HG03354 (cell line): ENCODE data around the gene PAQR4.

ENCODE experiments used
- ATAC-seq: cut with Tn5 transposase; IDR thresholded peaks from one replicate; pipeline ENCODE4 v1.9.1; 2021; ENCODE audit warnings: mild to moderate bottlenecking; ENCODE audit not compliant: unreplicated experiment, poor library complexity, severe bottlenecking

PAQR4 gene

DNA sequence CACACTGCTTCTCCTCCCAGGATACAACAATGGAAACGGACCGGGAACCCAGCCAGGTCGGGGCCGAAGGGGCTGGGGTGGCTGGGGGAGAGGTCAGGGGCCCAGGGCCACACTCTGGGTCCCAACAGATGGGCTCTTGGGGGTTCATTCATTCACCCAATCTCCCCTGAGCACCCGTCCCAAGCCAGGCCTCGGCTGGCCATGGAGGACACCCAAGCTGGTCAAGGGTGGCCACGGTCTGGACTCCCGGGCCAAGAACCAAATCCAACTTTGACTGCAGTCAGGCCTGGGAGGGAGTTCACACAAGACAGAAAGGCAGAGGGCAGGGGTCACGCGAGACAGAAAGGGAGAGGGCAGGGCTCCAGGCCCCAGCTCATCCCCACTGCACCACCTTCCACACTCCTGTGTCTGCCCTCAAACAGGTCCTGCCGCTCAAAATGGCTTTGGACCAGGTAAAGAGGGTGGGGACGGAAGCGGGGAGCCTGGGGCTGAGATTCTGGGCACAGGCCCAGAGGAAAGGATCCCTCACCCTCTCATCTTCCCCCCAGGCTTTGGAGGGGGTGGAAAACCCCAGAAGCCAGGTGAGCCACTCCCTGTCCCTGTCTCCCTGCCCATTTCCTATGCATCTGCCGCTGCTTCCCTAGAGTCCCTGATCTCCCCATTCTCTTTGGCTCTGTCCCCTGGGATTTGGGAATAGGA is 23.4 kb downstream of the PAQR4 start:
- ATAC-seq: no peak

DNA sequence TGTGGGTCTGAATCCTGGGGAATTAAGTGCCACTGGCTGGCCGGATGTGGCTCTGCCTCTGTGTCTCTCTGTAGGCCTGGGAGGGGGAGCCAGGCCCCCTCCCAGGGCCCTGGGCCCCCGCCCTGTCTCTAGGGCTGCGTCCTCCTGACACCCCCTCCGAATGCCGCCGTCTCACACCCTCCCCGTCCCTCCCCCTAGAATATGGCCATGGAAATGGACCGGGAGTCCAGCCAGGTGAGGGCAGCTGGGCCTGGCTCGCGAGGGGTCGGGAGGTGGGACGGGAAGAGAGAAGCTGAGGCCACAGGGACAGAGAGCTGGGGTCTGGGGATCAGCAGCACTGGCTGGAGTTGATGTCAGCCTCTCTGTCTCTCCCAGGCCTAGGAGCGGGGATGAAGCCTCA is 27.1 kb downstream of the PAQR4 start:
- no peak for ATAC-seq

DNA sequence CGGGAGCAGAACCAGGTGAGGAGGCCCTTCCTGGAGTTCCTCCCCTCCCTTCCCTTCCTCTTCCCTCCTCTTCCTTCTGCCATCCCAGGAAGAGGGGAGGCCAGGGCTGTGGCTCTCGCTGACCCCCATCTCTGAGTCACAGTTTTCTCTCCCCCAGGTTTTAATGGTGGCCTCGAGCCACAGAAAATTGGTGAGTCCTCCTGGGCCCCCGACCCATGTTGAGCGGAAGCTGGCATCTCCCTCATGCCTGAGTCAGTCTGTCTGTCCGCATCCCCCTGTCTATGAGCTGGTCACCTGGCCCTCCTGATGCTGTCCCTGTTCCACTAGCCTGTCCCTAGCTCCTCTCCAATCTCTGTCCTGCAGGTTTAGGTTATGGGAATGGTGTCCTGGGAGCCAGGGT is 30.8 kb downstream of the PAQR4 start:
- ATAC-seq: no peak

DNA sequence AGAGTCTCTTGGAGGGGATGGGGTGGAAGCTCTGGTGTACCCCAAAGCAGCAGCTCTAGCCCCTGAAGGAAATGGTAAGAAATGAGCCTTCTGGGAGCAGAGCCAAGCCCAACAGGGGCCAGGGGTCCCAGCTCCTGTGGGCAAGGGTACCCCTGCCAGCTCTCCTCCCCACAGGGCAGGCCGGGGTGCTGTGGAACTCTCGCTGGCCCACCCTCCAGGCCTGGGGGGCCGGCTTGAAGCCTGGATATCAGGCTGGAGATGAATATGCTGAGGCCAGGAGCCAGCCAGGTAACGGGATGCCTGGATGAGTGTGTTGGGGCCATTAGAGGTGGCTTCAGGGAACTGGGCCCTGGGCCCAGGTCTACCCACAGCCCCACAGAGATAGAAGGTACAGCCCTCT is 31.4 kb downstream of the PAQR4 start:
- no peak for ATAC-seq

DNA sequence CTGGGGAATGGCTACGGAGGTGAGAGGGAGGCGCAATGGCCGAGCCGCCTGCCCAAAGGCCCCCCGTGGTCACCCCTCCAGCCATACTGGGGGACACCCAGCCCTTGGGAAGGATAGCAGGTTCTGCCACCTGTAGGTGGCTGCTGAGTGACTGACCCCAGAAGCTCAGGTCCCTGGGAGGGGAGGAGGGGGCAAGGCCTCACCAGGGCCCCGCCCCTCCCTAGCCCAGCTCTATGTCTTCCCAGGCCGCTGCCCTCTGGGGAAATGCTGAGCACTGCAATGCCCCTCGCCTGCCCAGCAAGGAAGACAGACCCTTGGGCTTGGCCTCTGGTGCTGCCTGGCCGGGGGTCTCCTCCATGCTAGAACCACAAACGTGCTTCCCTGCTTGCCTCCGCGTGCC is 32.2 kb downstream of the PAQR4 start:
- no peak for ATAC-seq

DNA sequence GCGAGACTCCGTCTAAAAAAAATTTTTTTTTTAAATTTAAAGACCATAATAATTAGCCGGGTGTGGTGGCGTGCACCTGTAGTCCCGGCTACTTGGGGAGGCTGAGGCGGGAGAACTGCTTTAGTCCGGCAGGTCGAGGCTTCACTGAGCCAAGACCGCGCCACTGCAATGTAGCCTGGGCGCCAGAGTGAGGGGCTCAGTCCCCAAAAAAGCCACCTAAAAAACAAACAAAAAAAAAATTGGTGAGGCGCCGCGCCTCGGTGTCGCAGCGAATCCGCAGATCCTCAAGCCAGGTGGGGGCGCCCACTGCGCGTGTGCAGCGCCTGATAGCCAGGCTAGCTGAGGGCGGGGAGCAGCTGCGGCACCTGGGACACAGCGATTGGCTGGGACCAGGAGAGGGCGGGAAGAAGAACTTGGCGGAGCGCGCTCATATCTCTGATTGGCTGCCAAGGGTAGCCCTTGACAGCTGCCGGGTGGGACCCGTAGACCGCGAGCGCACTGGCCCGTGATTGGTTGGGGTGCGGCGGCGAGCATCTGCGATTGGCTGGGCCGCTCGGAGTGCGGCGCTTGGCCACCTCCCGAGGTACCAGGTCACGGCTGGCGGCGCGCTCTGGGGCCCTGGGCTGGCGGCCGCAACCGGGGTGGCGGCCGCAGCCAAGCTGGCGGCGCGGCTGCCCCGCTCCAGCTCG is 34.6 kb downstream of the PAQR4 start:
- ATAC-seq: peak; percentile 90

DNA sequence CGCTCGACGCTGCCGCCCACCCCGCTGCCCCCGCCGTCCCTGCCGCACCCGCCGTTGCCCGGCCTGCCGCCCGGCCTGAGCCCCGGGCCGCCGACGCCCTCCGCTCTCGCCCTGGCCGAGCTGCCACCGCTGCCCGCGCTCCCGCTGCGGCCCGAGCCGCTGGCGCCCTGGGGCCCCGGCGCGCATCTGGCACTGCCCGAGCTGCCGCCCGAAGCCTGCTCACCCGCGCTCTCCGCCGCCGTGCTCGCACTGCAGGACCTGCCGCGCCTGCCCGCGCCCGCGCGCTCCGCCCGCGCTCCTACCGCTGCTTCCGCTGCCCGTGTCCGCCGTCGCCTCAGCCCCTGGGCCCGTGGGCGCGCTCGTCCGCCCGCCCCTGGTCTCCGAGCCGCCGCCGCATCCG is 35.2 kb downstream of the PAQR4 start:
- ATAC-seq: peak; percentile 12

DNA sequence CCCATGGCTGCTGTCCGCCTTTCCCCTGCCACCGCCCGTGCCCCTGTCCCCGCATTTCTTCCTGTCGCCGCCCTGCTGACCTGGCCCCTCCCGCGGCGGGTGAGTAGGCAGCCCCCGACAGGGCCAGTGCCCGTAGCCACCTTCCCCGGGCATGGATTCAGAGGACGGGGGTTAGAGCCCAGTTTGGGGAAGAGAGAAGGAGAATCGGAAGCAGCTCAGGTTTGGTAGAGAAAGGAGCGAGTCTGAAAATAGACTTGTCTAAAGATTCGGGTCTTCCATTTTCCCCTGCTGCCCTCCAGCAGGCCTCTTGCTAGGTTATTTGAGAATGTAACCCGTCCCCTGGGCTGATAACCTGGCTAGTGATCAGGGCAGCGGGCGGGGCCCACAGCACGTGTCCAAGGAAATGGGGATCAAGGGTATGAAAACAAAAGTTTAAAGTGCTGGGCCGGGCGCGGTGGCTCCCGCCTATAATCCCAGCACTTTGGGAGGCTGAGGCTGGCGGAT is 35.7 kb downstream of the PAQR4 start:
- no peak for ATAC-seq

DNA sequence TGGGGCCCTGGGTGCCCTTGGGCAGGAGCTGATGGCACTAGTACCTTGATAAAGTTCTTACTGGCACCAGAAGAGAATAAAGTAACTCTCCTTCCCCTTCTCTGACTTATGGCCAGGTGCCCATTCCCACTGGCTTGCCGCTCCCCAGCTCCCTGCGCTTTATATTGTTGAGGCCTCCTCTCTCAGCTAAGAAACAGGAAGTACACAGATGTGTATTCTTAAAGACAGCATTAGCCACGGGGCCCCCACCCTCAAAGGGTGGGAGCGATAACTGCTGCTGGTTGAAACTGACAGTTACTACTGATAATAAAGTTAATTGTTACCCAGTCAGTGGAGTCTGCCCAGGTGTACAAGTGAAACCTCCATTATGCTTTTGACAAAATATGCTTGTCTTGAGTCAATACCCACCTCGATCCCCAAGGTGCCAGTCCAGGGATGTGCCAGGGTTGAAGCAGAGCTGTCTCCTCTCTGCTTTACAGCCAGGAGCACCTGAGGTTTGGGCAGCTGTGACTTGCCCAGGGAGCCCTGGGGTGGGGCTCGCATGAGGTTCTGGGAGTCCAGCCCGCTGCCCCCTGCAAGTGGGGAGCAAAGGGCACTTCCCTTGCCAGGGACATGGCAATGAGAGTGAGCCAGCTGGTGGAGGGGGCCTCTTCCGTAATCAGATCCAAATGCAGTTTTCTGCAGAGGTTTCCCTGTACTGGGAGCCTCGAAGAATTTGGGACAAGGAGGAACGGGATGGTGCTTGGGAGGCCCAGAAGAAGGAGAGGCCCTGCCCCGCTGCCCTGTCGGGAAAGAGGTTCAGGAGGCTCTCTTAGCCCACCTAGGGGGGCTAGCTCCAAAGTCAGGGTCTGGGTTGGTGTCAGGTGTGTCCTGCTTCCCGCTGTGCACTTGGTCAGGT is 38.2 kb downstream of the PAQR4 start:
- ATAC-seq: no peak

DNA sequence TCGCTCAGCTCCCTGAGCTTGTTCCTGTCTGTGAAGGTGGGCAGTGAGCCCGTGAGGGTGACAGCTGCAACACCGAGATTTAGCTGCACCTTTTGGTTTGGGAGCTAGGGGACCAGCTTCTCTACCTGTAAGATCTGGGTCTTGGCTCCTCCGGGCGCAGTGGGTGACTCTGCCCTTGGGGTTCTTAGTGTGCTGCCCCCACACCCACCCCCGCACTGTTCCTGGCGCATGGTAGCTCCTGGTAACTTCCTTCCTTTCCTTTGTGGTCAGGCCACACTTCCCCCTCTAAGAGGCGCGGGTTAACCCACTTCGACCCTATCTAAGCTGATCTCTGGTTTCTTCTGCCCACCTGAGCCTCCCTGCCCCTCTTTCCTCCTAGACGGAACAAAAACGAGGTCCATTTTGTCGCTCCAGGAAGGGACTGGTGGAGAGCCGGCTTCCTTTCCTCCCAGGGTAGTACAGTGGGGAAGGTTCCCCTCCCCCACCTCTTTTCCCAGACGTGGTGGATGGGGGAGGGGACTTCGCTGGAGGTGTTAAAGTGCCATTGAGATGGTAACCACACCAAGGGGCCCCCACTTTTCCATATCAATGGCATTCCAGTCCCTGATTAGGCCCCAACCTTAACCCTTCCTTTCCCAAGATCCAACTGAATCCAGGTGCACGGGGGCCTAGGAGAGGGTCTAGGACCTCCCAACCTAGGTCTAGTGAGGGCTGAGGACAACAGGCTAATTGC is 39.0 kb downstream of the PAQR4 start:
- ATAC-seq: no peak

DNA sequence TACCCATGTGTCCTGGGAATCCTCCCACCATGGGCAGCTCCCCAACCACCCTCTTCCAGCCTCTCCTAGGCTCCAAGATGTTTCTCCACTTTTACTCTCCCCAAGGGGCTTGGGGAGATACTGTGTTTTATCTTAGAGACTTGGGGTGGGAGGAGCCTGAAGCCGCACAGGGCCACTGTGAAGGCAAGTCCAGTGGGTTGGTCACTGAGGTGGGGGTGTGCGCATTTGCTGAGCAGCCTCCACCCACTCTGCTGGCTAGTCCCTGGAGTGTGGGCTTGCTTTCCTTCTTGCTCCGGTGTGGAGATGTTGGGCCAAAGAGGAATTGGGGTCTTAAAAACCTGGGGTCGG is 39.5 kb downstream of the PAQR4 start:
- no peak for ATAC-seq

DNA sequence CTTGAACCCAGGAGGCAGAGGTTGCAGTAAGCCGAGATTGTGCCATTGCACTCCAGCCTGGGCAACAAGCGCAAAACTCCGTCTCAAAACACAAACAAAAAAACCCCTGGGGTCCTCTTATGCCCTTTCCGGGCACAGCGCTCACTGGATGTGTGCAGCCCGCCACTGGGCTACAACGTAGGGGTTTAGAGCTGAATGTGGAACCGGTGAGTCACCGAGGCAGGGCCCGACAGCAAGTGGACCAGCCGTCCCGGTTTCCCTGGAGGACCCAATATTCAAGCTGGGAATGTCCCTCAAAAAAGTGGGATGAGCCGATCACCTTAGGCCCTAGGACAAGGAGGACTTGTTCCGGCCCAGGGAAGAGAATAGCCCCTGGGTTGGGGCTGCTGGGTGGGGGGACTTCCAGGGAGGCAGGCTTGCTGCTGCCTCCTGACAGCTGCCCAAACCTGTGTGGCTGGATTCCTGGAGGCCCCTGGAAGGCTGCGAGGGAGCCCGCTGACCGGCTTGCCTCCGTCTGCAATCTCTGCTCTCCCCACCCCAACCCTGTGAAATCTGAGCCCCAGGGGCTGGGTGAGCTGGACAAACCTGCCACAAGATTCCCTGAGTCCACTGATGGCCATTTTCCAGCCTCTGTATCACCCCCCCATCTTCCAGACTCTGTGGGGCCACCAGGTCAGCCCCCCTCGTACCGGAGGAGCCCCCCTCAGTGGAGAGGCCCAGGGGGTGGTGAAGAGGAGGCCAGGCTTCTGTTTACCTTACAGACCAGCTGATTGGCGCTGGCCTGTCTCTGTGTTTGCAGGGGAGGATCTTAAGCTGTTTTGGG is 40.6 kb downstream of the PAQR4 start:
- no peak for ATAC-seq

DNA sequence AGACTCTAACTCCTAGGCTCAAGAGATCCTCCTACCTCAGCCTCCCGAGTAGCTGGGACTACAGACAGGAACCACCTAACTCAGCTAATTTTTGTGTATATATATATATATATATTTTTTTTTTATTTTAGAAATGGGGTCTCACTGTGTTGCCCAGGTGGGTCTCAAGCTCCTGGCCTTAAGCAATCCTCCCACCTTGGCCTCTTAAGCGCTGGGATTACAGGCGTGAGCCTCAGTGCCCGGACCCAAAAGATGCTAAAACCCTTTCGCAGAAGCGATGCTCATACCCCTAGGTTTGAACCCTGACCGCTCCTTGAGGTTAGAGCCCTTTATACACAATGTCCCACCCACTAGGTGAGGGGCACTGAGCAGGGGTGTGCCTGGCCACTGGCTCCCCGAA is 41.4 kb downstream of the PAQR4 start:
- no peak for ATAC-seq

DNA sequence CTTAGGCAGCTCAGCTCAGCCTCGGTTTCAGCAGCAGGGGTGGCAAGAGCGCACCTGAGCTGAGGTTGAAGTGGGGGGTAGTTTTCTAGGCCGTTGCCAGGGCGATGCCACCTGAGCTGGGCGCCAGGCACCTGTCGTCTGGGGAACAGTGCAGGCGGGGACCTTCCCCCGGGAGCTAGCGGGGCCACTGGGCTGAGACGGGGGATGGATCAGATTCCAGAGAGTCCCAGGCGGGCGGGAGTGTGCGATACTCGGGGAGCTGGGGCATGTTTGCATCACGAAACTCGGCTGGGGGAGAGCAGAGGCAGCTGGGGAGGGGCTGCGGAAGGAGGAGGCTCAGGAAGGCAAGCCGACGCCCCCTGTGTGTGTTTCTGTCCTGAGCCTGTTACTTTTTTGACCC is 43.1 kb downstream of the PAQR4 start:
- no peak for ATAC-seq

DNA sequence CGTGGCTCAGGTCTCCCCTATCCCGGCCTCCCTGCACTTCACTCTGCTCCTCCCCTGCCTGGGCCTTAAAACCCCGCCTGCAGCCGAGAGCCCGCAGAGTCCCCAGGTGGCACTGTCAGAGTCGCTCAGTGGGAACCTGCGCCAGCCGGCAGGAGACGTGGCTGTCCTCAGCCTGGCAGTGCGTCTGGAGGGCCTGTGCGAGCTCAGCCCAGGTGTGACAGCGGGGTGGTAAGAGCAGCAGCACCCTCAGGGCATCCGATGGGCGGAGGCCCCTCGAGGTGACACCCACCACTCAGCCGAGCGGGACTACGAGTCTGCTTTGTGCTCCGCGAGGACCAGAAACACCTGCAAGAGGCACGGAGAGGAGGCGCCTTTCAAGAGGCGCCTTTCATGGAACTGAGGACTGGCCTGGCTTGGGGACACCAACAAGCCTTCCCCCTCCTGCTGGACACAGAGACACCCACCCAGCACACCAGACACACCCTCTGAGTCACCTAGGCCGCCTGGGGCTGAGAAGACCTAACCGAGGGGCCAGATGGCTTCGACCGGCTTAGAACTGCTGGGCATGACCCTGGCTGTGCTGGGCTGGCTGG is 43.8 kb downstream of the PAQR4 start, which contains the start of gene CLDN9:
TSS of gene CLDN9 (plus strand) at position 96 of the 593 bp plus-strand sequence. CDS start at position 536, 440 bp downstream.
- ATAC-seq: no peak

DNA sequence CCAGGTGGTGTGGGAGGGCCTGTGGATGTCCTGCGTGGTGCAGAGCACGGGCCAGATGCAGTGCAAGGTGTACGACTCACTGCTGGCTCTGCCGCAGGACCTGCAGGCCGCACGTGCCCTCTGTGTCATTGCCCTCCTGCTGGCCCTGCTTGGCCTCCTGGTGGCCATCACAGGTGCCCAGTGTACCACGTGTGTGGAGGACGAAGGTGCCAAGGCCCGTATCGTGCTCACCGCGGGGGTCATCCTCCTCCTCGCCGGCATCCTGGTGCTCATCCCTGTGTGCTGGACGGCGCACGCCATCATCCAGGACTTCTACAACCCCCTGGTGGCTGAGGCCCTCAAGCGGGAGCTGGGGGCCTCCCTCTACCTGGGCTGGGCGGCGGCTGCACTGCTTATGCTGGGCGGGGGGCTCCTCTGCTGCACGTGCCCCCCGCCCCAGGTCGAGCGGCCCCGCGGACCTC is 44.4 kb downstream of the PAQR4 start:
- ATAC-seq: no peak

DNA sequence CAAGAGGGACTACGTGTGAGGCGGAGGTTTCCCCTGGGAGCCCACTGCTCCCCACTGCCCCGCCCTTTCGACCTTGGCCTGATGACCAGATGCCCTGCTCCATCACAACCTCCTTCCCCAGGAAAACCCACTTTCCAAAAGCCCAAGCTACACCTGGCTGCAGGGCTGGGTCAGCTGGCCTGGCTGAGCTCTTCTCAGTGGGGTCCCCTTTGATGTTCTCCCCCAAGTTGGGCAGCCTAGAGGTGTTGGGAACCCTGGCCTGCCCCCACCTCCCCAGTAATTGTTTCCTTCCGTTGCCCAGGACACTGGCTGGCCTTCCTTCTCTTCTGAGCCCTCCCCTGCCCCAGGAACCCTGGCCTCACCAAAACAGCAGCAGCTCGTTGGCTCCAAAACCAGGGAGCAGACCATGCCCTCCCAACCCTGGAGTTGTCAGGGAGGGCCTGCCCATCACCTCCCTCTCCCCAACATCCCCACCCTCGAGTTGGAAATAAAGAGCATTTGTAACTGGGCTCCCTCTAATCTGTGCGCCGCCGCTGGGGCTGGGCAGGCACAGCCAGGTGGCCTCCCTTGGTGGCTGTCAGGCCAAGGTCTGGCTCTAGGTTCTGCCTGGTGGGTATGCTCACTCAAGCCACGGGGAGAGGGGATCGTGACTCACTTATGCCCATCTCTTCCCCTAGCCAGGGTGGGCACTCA is 45.0 kb downstream of the PAQR4 start:
- ATAC-seq: no peak

DNA sequence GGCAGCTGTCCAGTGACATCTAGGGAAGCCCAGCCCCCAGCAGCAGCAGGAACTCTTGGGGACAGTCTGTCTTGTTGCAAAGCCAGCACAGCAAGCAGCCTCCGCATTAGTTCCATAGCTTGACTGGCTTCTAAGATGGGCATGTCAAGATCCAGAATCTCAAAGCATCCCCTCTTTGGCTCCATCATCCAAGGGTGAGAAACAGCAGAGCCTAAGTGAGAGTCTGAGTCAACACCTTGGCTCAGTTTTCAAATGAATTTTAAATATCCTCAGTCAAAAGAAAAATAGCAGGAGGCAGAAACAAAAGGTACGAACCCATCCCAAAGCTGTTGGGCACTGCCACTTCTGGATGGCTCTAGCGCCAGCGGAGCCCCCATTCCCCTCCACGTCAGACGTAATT is 45.8 kb downstream of the PAQR4 start:
- ATAC-seq: no peak
